ENCODE measurements around the gene REEP3.

GRCh38 chr10:63591600-63592379 lies 70.6 kb downstream of the REEP3 start:
- TF ChIP-seq CTCF (IDR thresholded peaks at IDR 0.05) (no peak), POLR2A (IDR thresholded peaks at IDR 0.05) (no peak)
